ENCODE data around the gene PBX4. TPM values are rescaled to one million over a fixed set of nuclear protein-coding genes. Genes with fewer than 3 reads are reported as not detected.
A peak's percentile ranks its signal among the peaks of the same experiment; 100 is the strongest.
"Not testable (repeated sequence)": the region's sequence is repeated elsewhere in the genome, so short reads cannot be mapped to it uniquely, and the experiment has no call there.

PBX4 gene
- total RNA-seq (2014; rRNA removed; shearing (Covaris generic)): 0.57 TPM in 1 of 2 replicates, not detected in the other
- polyA plus RNA-seq (2014; cell fraction: nucleus; rRNA removed): 6.1 and 6.6 TPM in 2 replicates

- DNase-seq (ENCODE audit: extremely low read depth, low read depth): peak; percentile 85
Observed at GRCh38 chr19:19618219-19619051, at the start of gene PBX4. PBX4 (minus strand) TSS chr19:19618687; CDS start chr19:19618629, 58 bp downstream.

- not testable (repeated sequence) for DNase-seq (ENCODE audit: extremely low read depth, low read depth)
Observed at GRCh38 chr19:19665420-19665948, 47.0 kb upstream of the PBX4 start.

- peak; percentile 93 for DNase-seq (ENCODE audit: extremely low read depth, low read depth)
Observed at GRCh38 chr19:19663256-19664120, 45.0 kb upstream of the PBX4 start, which contains the start of gene ATP13A1. ATP13A1 (minus strand) TSS chr19:19663676; CDS start chr19:19663666, 10 bp downstream.

GRCh38 chr19:19662871-19663255 lies 44.4 kb upstream of the PBX4 start:
- DNase-seq (ENCODE audit: extremely low read depth, low read depth): no peak

GRCh38 chr19:19662344-19662743 lies 43.9 kb upstream of the PBX4 start:
- no peak for DNase-seq (ENCODE audit: extremely low read depth, low read depth)

GRCh38 chr19:19661675-19662251 lies 43.3 kb upstream of the PBX4 start:
- DNase-seq (ENCODE audit: extremely low read depth, low read depth): no peak

GRCh38 chr19:19661141-19661674 lies 42.7 kb upstream of the PBX4 start:
- DNase-seq (ENCODE audit: extremely low read depth, low read depth): no peak

GRCh38 chr19:19659646-19660245 lies 41.3 kb upstream of the PBX4 start:
- no peak for DNase-seq (ENCODE audit: extremely low read depth, low read depth)

- no peak for DNase-seq (ENCODE audit: extremely low read depth, low read depth)
Observed at GRCh38 chr19:19657397-19657783, 38.9 kb upstream of the PBX4 start.

- DNase-seq (ENCODE audit: extremely low read depth, low read depth): no peak
Observed at GRCh38 chr19:19656451-19657396, 38.2 kb upstream of the PBX4 start.

GRCh38 chr19:19655641-19656343 lies 37.3 kb upstream of the PBX4 start:
- no peak for DNase-seq (ENCODE audit: extremely low read depth, low read depth)

GRCh38 chr19:19655051-19655594 lies 36.6 kb upstream of the PBX4 start:
- DNase-seq (ENCODE audit: extremely low read depth, low read depth): no peak

GRCh38 chr19:19654441-19654840 lies 36.0 kb upstream of the PBX4 start:
- DNase-seq (ENCODE audit: extremely low read depth, low read depth): no peak

GRCh38 chr19:19653597-19654147 lies 35.2 kb upstream of the PBX4 start:
- DNase-seq (ENCODE audit: extremely low read depth, low read depth): no peak

GRCh38 chr19:19652482-19653295 lies 34.2 kb upstream of the PBX4 start:
- no peak for DNase-seq (ENCODE audit: extremely low read depth, low read depth)

- DNase-seq (ENCODE audit: extremely low read depth, low read depth): no peak
Observed at GRCh38 chr19:19651076-19651475, 32.6 kb upstream of the PBX4 start.

- DNase-seq (ENCODE audit: extremely low read depth, low read depth): no peak
Observed at GRCh38 chr19:19650331-19650730, 31.8 kb upstream of the PBX4 start.

Measured in NCI-H460 (cell line).